H1 (cell line): Measurements from ENCODE around the gene CCDC107. TPM values are rescaled to one million over a fixed set of nuclear protein-coding genes. Genes with fewer than 3 reads are reported as not detected.

ENCODE experiments used
- CTCF ChIA-PET: fragments of 300-600 bp; sonication (Branson Sonifier 250); formaldehyde crosslinking; loops from one replicate; lab custom pipeline; 2021; ENCODE audit not compliant: partially characterized antibody; lab: Charles Lee
- POLR2A ChIA-PET: fragments of 300-600 bp; sonication (Branson Sonifier 250); formaldehyde crosslinking; loops from one replicate; lab custom pipeline; 2021; ENCODE audit warnings: inconsistent platforms; ENCODE audit not compliant: partially characterized antibody; lab: Charles Lee
- DNase-seq, 2 experiments: peaks; one replicate each; pipeline versions ENCODE4 v3.0.0 to v3.0.0-alpha.2; 2010 to 2022; ENCODE audit warnings: low spot score in 2 of 2, low read depth in 1 of 2, mixed read lengths in 1 of 2
- FAIRE-seq: peaks from 2 replicates; lab custom pipeline; 2011; peaks lifted over from hg19 to GRCh38; lab: Jason Lieb, UNC
- H2AFZ ChIP-seq: 2 replicates; pipeline ENCODE4 v1.8.1; 2012; ENCODE audit warnings: low read length, inconsistent platforms
- H2AK5ac ChIP-seq: 2 replicates; pipeline ENCODE4 v1.6.1; 2013; ENCODE audit warnings: low read depth, low read length
- H2BK120ac ChIP-seq: replicated peaks from 2 replicates; pipeline ENCODE3; 2013; ENCODE audit warnings: low read depth, low read length, inconsistent platforms
- H2BK12ac ChIP-seq: 2 replicates; pipeline ENCODE4 v1.6.1; 2013; ENCODE audit warnings: low read depth, low read length
- H2BK15ac ChIP-seq: 2 replicates; pipeline ENCODE4 v1.6.1; 2013; ENCODE audit warnings: low read length
- H2BK20ac ChIP-seq: 2 replicates; pipeline ENCODE4 v1.6.1; 2013; ENCODE audit warnings: low read length
- H2BK5ac ChIP-seq: 2 replicates; pipeline ENCODE4 v1.6.1; 2013; ENCODE audit warnings: low read depth, low read length
- H3K14ac ChIP-seq: 2 replicates; pipeline ENCODE4 v1.6.1; 2013; ENCODE audit warnings: inconsistent platforms; ENCODE audit not compliant: insufficient read length
- H3K18ac ChIP-seq: 2 replicates; pipeline ENCODE4 v1.6.1; 2013; ENCODE audit warnings: low read length; ENCODE audit errors: extremely low read depth
- H3K23ac ChIP-seq: 2 replicates; pipeline ENCODE4 v1.6.1; 2013; ENCODE audit warnings: inconsistent platforms; ENCODE audit not compliant: insufficient read length
- H3K23me2 ChIP-seq: 2 replicates; pipeline ENCODE4 v1.6.1; 2013; ENCODE audit warnings: low read depth, low read length
- H3K27ac ChIP-seq: 2 replicates; pipeline ENCODE4 v1.6.1; 2011; ENCODE audit warnings: low read depth, low read length, inconsistent platforms
- H3K27me3 ChIP-seq, 4 experiments: replicated peaks in 1 of 4; 1 replicate in 1 of 4; 2 replicates in 3 of 4; pipeline versions ENCODE4 v1.6.1 to v1.8.1; 2011 to 2013; ENCODE audit warnings: low read length in 3 of 4, mild to moderate bottlenecking in 3 of 4, inconsistent platforms in 2 of 4, mixed read lengths in 2 of 4, moderate library complexity in 1 of 4; ENCODE audit not compliant: control insufficient read depth in 3 of 4, insufficient read depth in 3 of 4; ENCODE audit errors: extremely low read depth in 1 of 4
- H3K36me3 ChIP-seq, 4 experiments: 2 replicates each; pipeline versions ENCODE4 v1.6.1 to v1.8.1; 2011 to 2013; ENCODE audit warnings: mild to moderate bottlenecking in 4 of 4, low read length in 3 of 4, moderate library complexity in 2 of 4, control low read depth in 1 of 4, inconsistent platforms in 1 of 4; ENCODE audit not compliant: insufficient read depth in 4 of 4, control insufficient read depth in 2 of 4
- H3K4ac ChIP-seq: replicated peaks from 2 replicates; pipeline ENCODE3; 2013; ENCODE audit warnings: low read length, low read depth, mixed read lengths, inconsistent platforms; ENCODE audit not compliant: insufficient read length
- H3K4me1 ChIP-seq, 4 experiments: replicated peaks in 1 of 4; 1 replicate in 1 of 4; 2 replicates in 3 of 4; pipeline versions ENCODE4 v1.6.1 to v1.8.1; 2011 to 2013; ENCODE audit warnings: low read length in 3 of 4, inconsistent platforms in 2 of 4, mixed read lengths in 1 of 4; ENCODE audit not compliant: insufficient read depth in 4 of 4, control insufficient read depth in 3 of 4
- H3K4me2 ChIP-seq, 2 experiments: 2 replicates each; pipeline versions ENCODE4 v1.6.1 to v1.8.1; 2011 to 2013; ENCODE audit warnings: low read depth in 2 of 2, low read length in 2 of 2, control low read depth in 1 of 2, inconsistent platforms in 1 of 2, mild to moderate bottlenecking in 1 of 2; ENCODE audit not compliant: insufficient read depth in 1 of 2
- H3K4me3 ChIP-seq, 4 experiments: fragments of 200-600, 300-600 bp in 1 of 4; sonication (generic), shearing (Covaris generic), sonication (Bioruptor Twin) in 1 of 4; 2 replicates each; pipeline versions ENCODE4 v1.5.1 to v1.8.1; 2011 to 2016; ENCODE audit warnings: low read length in 4 of 4, low read depth in 3 of 4, control low read depth in 2 of 4, inconsistent platforms in 2 of 4, mild to moderate bottlenecking in 2 of 4, mixed read lengths in 1 of 4, moderate library complexity in 1 of 4; ENCODE audit not compliant: insufficient read depth in 2 of 4; ENCODE audit errors: extremely low read depth in 1 of 4
- H3K56ac ChIP-seq: replicated peaks from 2 replicates; pipeline ENCODE3; 2013; ENCODE audit warnings: low read depth, mild to moderate bottlenecking, mixed read lengths, low read length, inconsistent platforms; ENCODE audit not compliant: insufficient read length
- H3K79me1 ChIP-seq: 2 replicates; pipeline ENCODE4 v1.6.1; 2013; ENCODE audit warnings: low read depth, low read length, control low read depth
- H3K79me2 ChIP-seq, 2 experiments: 2 replicates each; pipeline versions ENCODE4 v1.6.1 to v1.8.1; 2012 to 2013; ENCODE audit warnings: low read length in 2 of 2, mild to moderate bottlenecking in 2 of 2, inconsistent platforms in 1 of 2; ENCODE audit not compliant: insufficient read depth in 2 of 2, control insufficient read depth in 1 of 2
- H3K9ac ChIP-seq, 4 experiments: replicated peaks in 1 of 4; 1 replicate in 1 of 4; 2 replicates in 3 of 4; pipeline versions ENCODE4 v1.6.1 to v1.8.1; 2011 to 2013; ENCODE audit warnings: low read depth in 3 of 4, low read length in 3 of 4, control low read depth in 2 of 4, mild to moderate bottlenecking in 2 of 4, moderate library complexity in 2 of 4, inconsistent platforms in 1 of 4; ENCODE audit errors: extremely low read depth in 1 of 4
- H3K9me3 ChIP-seq, 2 experiments: 2 replicates each; pipeline versions ENCODE4 v1.6.1 to v1.8.1; 2012 to 2013; ENCODE audit warnings: mild to moderate bottlenecking in 2 of 2, moderate library complexity in 2 of 2, control low read depth in 1 of 2, inconsistent platforms in 1 of 2, low read depth in 1 of 2, low read length in 1 of 2, mixed read lengths in 1 of 2; ENCODE audit not compliant: insufficient read depth in 2 of 2
- H4K20me1 ChIP-seq, 2 experiments: replicated peaks in 1 of 2; 2 replicates each; pipeline versions ENCODE3 to v1.8.1; 2011 to 2013; ENCODE audit warnings: inconsistent platforms in 2 of 2, low read length in 2 of 2, mild to moderate bottlenecking in 1 of 2; ENCODE audit not compliant: insufficient read depth in 2 of 2, control insufficient read depth in 1 of 2
- H4K5ac ChIP-seq: 2 replicates; pipeline ENCODE4 v1.6.1; 2013; ENCODE audit warnings: low read length, low read depth, mixed read lengths, inconsistent platforms; ENCODE audit not compliant: insufficient read length
- H4K8ac ChIP-seq: 2 replicates; pipeline ENCODE4 v1.8.0; 2013; ENCODE audit warnings: mild to moderate bottlenecking, moderate library complexity, low read length, inconsistent platforms; ENCODE audit not compliant: insufficient read depth; ENCODE audit errors: extremely low read depth
- H4K91ac ChIP-seq: replicated peaks from 2 replicates; pipeline ENCODE3; 2013; ENCODE audit warnings: low read length, mixed read lengths, inconsistent platforms; ENCODE audit not compliant: insufficient read length
- BRCA1 ChIP-seq: IDR thresholded peaks from 2 replicates; pipeline ENCODE4 v1.6.1; 2012; ENCODE audit warnings: low read depth, low read length, improper control_type of control experiment
- CBX5 ChIP-seq: fragments of 300-800, 300-1000 bp; sonication (generic); IDR thresholded peaks from 2 replicates; pipeline ENCODE4 v1.7.1; 2016; ENCODE audit warnings: antibody characterized with exemption, low read length, low read depth
- EGR1 ChIP-seq: IDR thresholded peaks from 2 replicates; pipeline ENCODE4 v1.6.1; 2011; ENCODE audit warnings: low read depth, low read length, borderline replicate concordance
- JUND ChIP-seq: IDR thresholded peaks from 2 replicates; pipeline ENCODE4 v1.6.1; 2011; ENCODE audit warnings: mild to moderate bottlenecking, improper control_type of control experiment, low read length
- SP4 ChIP-seq: IDR thresholded peaks from 2 replicates; pipeline ENCODE4 v1.6.1; 2012; ENCODE audit warnings: low read length, inconsistent platforms
- TAF7 ChIP-seq: optimal IDR thresholded peaks from 2 replicates; pipeline ENCODE3; 2011; ENCODE audit warnings: low read depth, mild to moderate bottlenecking, inconsistent platforms, low read length, moderate library complexity, borderline replicate concordance
- WGBS, 2 experiments: shearing (Covaris generic) in 1 of 2; methylation state at CpG; one replicate each; pipeline versions ENCODE4 v1.1.6 to v1.1.7; 2013 to 2015; ENCODE audit warnings: low lambda C conversion rate in 2 of 2, mixed read lengths in 2 of 2, inconsistent platforms in 1 of 2, low coverage in 1 of 2, missing lambda C conversion rate in 1 of 2; ENCODE audit not compliant: insufficient replicate concordance in 2 of 2, insufficient coverage in 1 of 2, insufficient read length in 1 of 2; ENCODE audit errors: extremely low coverage in 1 of 2, missing lambda C conversion rate in 1 of 2; 5-methylcytosine and 5-hydroxymethylcytosine counted together
- polyA plus RNA-seq, 7 experiments: library from polyadenylated mRNA; depleted of rRNA in 3 of 7; stranded (reverse) in 5 of 7; unstranded in 2 of 7; fragments of >200 nt in 5 of 7; fragments of 200-250 nt in 2 of 7; gene quantifications; 1 replicate in 5 of 7; 2 replicates in 1 of 7; 4 replicates in 1 of 7; pipeline versions ENCODE4 v1.2.1 to v1.2.3, GENCODE V29; 2011 to 2013; ENCODE audit warnings: missing spikeins in 2 of 7, mixed read lengths in 2 of 7
- total RNA-seq: library from RNA; stranded (reverse); fragmentation: NEBNext Ultra II Directional; extraction: Animal tissue kit (Norgen Biotek cat#: 25700); gene quantifications from 2 replicates; pipeline ENCODE4 v1.2.1, GENCODE V29; 2021

The CCDC107 gene
- total and polyA plus RNA-seq, 2 of the 8 experiments (the other 6 are each of a cell fraction or from before 2014, with no cell fraction given), result 8.2 to 9.0 TPM

- no peak overlapping the region for H3K4ac ChIP-seq
- H3K27me3 ChIP-seq, result peaks cover 0 to 3% (median 1%) of the 10 kb centered on the region in 4 experiments; a peak in 3 of 7 replicates
- H2BK15ac ChIP-seq, result no peak overlapping the region
- H3K79me2 ChIP-seq, result no peaks in the 10 kb centered on the region
- no peak overlapping the region for H3K18ac ChIP-seq
- DNase-seq, result no peak
- peaks cover 2 to 3% of the 10 kb centered on the region in 2 experiments for H4K20me1 ChIP-seq
- H3K27ac ChIP-seq, result no peak overlapping the region
- no peak overlapping the region for H3K14ac ChIP-seq
- H4K91ac ChIP-seq, result no peak overlapping the region
- H2AK5ac ChIP-seq, result no peak overlapping the region
- ChIA-PET POLR2A (interaction anchor here (1.0 to 8.4 kb wide), 5 partner anchors 9 to 49 kb away, joined by 3 to 55 read pairs (median 5); partner anchors contain the start of genes ARHGEF39 and TPM2), CTCF (interaction anchor here (0.7 to 2.8 kb wide), 7 partner anchors 9 to 32 kb away, joined by 3 to 23 read pairs (median 6); partner anchors contain the start of genes CCDC107 and RMRP)
- no peaks in the 10 kb centered on the region for H3K9me3 ChIP-seq
- H3K4me2 ChIP-seq, result no peak overlapping the region
- TF ChIP-seq CBX5 (no peak), EGR1 (no peak), BRCA1 (no peak), JUND (no peak), TAF7 (no peak), SP4 (no peak)
- H4K8ac ChIP-seq, result no peak overlapping the region
- no peak overlapping the region for H2AFZ ChIP-seq
- H3K23me2 ChIP-seq, result peaks cover 2% of the 10 kb centered on the region; the same call in 1 of the 2 replicates
- H2BK5ac ChIP-seq, result no peak overlapping the region
- H3K36me3 ChIP-seq, result peaks cover 5 to 23% (median 13%) of the 10 kb centered on the region in 4 experiments; a peak in 6 of 8 replicates
- no peak overlapping the region for H2BK12ac ChIP-seq
- H3K79me1 ChIP-seq, result no peaks in the 10 kb centered on the region
- H3K4me1 ChIP-seq, result peaks cover 0 to 12% (median 4%) of the 10 kb centered on the region in 4 experiments; a peak in 5 of 7 replicates
- H3K9ac ChIP-seq, result no peak overlapping the region
- no peak overlapping the region for H3K23ac ChIP-seq
- no peak for FAIRE-seq
- H4K5ac ChIP-seq, result no peak overlapping the region
- WGBS, 2 experiments, result 86% methylated on average over 5 of the region's 5 CpGs; no CpG with 5 or more reads in 1 of the 2 experiments
- H2BK20ac ChIP-seq, result no peak overlapping the region
- H3K4me3 ChIP-seq, result no peak overlapping the region
- no peak overlapping the region for H3K56ac ChIP-seq
- no peak overlapping the region for H2BK120ac ChIP-seq
These were observed 21.0 kb downstream of the CCDC107 start for GRCh38 chr9:35679091-35679490.
